Raji (cell line): Measurements from ENCODE around the gene DNAI4.
A peak's percentile ranks its signal among the peaks of the same experiment; 100 is the strongest.

Source experiments
- POLR2A ChIP-seq: IDR thresholded peaks from 2 replicates; pipeline ENCODE4 v1.6.1; 2011; ENCODE audit warnings: low read depth, low read length, control low read depth; ENCODE audit not compliant: insufficient read depth

Gene DNAI4

GRCh38 chr1:66931590-66931989, 6.9 kb upstream of the DNAI4 start:
- TF ChIP-seq POLR2A, result no peak

DNA sequence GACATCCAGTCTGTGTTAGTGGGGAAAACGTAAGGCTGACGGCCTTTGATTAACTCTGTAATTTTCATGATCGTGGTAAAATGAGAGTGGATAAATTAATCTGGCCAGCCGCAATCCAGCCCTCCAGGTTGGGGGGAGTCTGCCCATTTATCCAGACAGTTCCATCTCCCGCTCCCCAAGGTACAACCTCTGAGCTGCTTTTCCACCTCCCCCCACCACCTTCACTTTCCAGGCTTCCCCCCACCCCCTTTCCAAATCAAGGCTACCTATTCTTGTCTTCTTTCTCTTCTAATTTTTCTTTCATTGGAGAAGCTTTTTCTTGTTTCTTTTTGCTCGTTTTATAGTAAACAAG, 6.1 kb upstream of the DNAI4 start:
- no peak for TF ChIP-seq POLR2A

DNA sequence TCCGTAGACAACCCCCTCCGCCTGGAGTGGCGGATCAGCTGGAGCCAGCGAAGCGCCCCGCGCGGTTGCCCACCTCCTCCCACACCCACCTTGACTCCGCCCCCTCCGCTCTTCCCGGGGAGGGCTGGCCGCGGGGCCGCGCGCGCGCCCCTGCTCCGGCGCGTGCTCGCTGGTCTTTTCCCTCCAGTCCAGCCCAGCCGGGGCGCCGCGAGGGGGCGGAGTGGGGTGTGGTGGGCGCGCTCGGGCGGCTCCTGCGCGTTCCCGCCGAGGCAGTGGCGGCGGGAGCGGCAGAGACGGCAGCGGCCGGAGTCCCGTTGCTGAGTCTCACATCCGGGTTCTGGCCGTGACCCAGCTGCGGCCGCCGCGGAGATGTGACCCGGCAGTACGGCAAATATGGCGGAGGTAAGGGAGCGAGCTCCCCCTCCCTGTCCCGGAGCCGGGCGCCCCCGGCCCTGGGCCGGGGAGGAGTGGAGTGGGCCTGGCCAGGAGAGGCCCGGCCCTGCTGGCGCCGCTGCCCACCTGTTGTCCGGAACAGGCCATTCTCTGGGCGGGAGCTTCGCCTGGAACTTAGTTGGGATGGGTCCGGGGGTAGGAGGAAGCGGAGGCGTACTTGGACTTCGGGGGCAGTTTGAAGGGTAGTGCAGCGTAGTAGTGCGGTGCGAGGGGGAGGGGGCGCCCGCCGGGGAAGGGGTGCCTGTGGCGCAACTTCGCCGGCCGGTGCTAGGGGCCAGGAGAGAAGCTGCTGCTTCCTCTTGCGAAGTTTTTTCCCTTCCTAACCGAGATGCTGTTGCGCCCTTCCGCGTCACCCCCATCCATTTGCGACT, 5.6 kb upstream of the DNAI4 start:
- peak; percentile 71 for TF ChIP-seq POLR2A

- TF ChIP-seq POLR2A, result no peak
Measured at GRCh38 chr1:66929691-66929998, 5.0 kb upstream of the DNAI4 start.

- no peak for TF ChIP-seq POLR2A
Measured at GRCh38 chr1:66929146-66929688, 4.6 kb upstream of the DNAI4 start.

GRCh38 chr1:66927528-66927927, 2.9 kb upstream of the DNAI4 start:
- no peak for TF ChIP-seq POLR2A

- TF ChIP-seq POLR2A, result no peak
Measured at GRCh38 chr1:66925944-66926343, 1.3 kb upstream of the DNAI4 start.

GRCh38 chr1:66925558-66925910, 878 bp upstream of the DNAI4 start:
- TF ChIP-seq POLR2A, result no peak

GRCh38 chr1:66920543-66920942, 4.1 kb downstream of the DNAI4 start:
- no peak for TF ChIP-seq POLR2A

GRCh38 chr1:66919828-66920227, 4.8 kb downstream of the DNAI4 start:
- TF ChIP-seq POLR2A, result no peak

GRCh38 chr1:66919063-66919462, 5.6 kb downstream of the DNAI4 start:
- no peak for TF ChIP-seq POLR2A

GRCh38 chr1:66917476-66917875, 7.2 kb downstream of the DNAI4 start:
- no peak for TF ChIP-seq POLR2A

- TF ChIP-seq POLR2A, result no peak
Measured at GRCh38 chr1:66916320-66916719, 8.3 kb downstream of the DNAI4 start.

DNA sequence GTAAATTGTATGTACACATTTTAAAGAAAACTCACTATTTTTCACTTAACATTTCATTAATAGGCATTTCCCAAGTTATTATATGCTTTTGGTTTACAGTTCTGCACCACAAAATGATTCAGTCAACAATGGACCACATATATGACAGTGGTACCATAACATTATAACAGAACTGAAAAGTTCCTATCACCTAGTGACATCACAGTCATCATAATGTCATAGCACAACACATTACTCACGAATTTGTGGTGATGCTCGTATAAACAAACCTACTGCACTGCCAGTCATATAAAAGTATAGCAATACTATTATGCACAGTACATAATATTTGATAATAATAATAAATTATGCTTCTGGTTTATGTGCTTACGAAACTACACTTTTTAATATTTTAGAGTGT, 30.9 kb downstream of the DNAI4 start:
- no peak for TF ChIP-seq POLR2A

DNA sequence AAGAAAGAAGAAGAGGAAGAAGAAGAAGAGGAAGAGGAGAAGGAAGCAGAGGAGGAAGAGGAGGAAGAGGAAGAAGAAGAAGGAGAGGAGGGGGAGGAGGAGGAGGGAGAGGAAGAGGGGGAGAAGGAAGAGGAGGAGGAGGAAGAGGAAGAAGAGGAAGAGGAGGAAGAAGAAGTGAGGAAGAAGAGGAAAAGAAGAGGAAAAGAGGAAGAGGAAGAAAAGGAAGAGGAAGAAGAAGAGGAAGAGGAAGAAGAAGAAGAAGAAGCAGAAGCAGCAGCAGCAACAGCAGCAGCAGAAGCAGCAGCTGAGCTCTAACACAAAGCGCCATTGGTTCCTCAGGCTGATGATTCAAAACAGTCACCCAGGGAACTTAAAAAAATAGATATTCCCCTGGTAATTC, 34.0 kb downstream of the DNAI4 start:
- no peak for TF ChIP-seq POLR2A

DNA sequence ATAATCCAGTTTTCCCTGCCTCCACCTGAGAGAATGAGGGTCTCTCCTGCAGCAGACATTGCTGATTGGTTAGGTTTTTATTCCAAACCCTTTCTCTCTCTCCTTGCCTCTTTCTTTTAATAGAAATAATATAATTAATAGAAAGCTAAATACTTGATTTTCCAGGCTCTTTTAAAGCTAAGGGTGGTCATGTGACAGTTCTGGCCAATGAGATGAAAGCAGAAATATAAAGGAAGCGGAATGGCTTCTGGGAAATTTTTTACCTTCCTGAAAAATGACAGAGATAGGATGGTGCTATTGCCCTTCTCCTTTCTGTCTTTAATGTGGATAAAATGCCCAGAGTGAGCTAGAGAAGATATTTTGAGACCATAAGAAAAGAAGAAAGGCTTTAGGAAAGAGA, 35.6 kb downstream of the DNAI4 start:
- TF ChIP-seq POLR2A, result no peak

DNA sequence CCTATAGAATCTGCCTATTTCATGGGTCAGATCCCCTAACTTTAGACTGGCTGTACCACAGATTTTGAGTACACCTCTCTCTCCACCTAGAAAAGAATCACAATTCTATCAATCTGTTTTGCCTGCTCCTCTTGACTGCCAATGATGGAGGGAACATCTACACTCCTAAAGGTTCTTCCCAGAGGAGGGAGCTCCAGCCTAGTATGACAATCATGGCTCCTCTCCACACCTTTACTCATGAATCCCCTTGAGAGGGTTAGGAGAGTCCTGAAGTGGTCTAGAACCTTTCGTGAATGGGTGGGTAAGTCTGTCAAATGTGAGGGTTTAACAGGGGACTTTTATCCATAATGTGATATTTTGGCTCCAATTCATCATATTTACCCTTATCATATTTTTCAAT, 48.0 kb downstream of the DNAI4 start:
- TF ChIP-seq POLR2A, result no peak
